Measurements from ENCODE around the gene COL4A6.
A peak's percentile ranks its signal among the peaks of the same experiment; 100 is the strongest.

The COL4A6 gene

DNA sequence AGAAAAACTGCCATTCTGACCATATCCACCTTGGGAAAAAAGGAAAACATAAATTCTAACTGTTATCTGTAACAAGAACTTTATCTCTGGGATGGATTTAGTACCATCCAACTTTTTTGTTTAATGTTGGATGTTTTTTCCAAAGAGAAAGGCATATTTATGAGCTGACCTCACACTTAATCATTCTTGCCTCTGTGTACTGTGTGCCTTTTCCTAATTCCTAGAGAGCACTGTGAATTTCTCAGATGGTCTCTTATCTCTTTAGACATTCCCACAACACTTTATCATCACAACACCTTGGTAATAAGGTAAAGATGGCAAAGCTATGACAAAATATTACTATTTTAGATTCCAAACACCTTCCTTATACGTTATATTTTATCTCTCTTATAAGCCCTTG lies 126.2 kb downstream of the COL4A6 start:
- peak in 1 of 2 donors; percentile 24 for DNase-seq (ENCODE audit: low read depth in 2 of 2)
- TF ChIP-seq, protein P1, sequence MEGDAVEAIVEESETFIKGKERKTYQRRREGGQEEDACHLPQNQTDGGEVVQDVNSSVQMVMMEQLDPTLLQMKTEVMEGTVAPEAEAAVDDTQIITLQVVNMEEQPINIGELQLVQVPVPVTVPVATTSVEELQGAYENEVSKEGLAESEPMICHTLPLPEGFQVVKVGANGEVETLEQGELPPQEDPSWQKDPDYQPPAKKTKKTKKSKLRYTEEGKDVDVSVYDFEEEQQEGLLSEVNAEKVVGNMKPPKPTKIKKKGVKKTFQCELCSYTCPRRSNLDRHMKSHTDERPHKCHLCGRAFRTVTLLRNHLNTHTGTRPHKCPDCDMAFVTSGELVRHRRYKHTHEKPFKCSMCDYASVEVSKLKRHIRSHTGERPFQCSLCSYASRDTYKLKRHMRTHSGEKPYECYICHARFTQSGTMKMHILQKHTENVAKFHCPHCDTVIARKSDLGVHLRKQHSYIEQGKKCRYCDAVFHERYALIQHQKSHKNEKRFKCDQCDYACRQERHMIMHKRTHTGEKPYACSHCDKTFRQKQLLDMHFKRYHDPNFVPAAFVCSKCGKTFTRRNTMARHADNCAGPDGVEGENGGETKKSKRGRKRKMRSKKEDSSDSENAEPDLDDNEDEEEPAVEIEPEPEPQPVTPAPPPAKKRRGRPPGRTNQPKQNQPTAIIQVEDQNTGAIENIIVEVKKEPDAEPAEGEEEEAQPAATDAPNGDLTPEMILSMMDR (IDR thresholded peaks at IDR 0.05; ENCODE audit: low read depth, low read length), result no peak
- H3K4me3 ChIP-seq (replicated peaks in 1 of 2; ENCODE audit: low read depth in 2 of 2, low read length in 2 of 2), result no peak overlapping the region

DNA sequence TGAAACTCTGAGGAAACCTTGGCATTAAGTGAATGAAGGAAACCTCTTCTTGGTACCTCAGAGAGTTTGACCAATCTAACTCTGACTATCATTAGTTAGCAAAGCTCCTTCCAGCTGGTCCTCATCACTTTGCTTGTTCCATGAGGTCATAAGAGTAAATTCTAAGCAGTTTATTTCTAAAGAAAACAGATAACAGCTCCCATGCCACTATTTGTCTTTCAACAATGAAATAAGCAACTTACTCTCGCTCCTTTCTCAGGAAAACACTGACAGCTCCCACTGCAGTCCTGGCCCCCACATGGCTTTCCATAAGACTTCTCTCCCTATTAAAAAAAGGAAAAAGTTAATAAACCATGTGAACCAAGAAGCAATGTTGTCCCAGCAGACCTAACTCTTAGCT lies 127.7 kb downstream of the COL4A6 start:
- TF ChIP-seq, protein P1 (IDR thresholded peaks at IDR 0.05; ENCODE audit: low read depth, low read length), result no peak
- peak; percentile 6 to 44 for DNase-seq (ENCODE audit: low read depth in 2 of 2)
- no peak overlapping the region for H3K4me3 ChIP-seq (replicated peaks in 1 of 2; ENCODE audit: low read depth in 2 of 2, low read length in 2 of 2)

DNA sequence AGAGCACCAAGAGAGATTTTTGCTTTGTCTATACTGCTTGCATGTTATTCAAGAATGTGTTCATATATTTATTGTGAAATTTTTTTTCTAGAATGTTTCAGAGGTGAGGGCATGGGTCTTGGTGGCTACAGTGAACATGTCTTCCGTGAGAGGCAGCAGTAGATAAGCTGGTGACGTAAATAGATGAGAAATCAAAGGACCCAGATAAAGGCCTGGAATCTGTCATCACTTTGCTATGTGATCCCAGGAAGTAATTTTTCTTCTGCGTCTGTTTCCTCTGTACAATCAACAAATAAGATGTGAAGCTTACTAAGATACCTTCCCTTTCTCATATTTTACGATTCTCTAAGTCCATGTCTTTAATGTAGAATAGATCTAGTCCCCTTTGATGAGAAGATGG lies 129.1 kb downstream of the COL4A6 start:
- H3K4me3 ChIP-seq (replicated peaks in 1 of 2; ENCODE audit: low read depth in 2 of 2, low read length in 2 of 2), result no peak overlapping the region
- TF ChIP-seq, protein P1 (IDR thresholded peaks at IDR 0.05; ENCODE audit: low read depth, low read length), result no peak
- peak; percentile 72 to 83 for DNase-seq (ENCODE audit: low read depth in 2 of 2)

DNA sequence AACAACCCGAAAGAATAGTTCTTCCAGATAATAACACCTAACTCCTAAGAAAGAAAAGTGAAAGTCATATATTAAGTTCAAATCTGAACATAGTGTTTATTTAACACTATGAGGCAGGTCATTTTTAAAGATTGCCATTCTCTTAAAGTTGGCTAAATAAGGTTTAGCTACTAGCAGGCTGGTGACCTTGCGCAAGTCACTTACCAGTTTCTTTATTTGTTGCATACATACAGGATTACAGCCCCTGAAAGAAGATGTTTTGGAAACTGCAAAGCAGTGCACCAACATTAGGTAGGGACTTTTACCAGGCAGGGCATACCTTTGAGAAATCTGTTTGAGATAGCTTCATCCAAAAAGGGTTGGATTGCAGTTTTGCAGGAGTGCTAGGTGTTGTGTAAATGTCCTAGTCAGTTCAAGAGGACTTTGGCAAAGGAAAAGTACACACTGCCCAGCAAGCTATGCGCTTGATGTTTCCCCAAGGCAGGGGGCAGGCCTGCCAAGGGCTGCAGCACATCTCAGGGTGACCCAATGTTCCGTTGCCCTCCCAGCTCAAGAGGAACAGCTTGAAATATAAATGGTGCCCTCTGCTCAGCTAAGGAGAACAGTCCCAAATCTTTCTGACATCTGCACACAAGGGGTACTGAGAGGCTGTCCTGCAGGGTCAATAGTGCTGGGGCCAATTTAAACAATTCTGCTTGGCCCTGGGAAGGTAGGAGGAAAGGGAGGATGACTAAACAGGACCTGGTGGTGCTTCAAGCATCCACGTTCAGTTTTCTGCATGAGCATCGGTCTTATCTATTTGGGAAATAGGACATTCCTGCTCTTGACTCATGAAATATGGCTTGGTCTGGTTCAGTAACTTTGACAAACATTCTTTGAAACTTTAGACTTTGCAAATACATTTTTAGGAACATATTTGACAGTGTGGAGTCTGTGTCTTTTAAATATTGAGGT lies 130.8 kb downstream of the COL4A6 start:
- peak; percentile 34 to 48 for DNase-seq (ENCODE audit: low read depth in 2 of 2)
- TF ChIP-seq, protein P1 (IDR thresholded peaks at IDR 0.05; ENCODE audit: low read depth, low read length), result no peak
- no peak overlapping the region for H3K4me3 ChIP-seq (replicated peaks in 1 of 2; ENCODE audit: low read depth in 2 of 2, low read length in 2 of 2)

DNA sequence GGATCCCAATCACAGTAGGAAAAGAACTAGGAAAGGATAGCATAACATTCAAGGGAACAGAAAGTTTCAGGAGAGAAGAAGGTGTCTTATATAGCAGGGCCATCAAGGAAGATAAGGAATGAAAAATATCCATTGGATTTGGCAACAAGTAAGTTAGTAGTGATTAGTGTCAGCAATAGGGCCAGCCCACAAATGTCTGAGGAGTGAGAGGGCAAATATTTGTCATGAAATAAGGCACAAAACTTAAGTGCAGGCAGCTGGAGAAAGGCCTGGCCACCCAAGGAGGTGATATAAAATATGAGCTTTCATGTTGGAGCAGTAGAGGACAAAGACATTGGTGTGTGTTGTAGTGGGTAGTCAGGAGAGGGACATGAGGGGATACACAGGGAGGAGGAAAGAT lies 132.1 kb downstream of the COL4A6 start:
- no peak overlapping the region for H3K4me3 ChIP-seq (replicated peaks in 1 of 2; ENCODE audit: low read depth in 2 of 2, low read length in 2 of 2)
- TF ChIP-seq, protein P1 (IDR thresholded peaks at IDR 0.05; ENCODE audit: low read depth, low read length), result no peak
- peak in 1 of 2 donors; percentile 18 for DNase-seq (ENCODE audit: low read depth in 2 of 2)

DNA sequence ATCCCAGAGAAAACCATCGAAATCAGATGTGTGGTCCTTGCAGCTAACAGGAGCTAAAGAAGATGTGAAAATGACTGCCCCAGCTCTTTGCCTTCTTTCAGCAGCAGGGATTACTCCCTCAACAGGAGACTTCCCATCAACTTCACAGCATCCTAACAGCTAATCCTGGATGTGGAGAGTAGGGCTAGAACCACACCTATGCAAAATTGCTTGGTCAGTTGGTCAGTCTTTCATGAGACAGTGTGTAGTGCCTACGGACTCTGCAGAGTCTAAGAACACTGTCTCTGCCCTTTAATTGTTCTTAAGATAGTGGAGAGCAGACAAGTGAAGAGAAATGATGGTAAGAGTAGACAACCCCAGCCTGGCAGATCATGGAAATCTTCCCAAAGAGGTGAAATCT lies 133.5 kb downstream of the COL4A6 start:
- no peak overlapping the region for H3K4me3 ChIP-seq (replicated peaks in 1 of 2; ENCODE audit: low read depth in 2 of 2, low read length in 2 of 2)
- DNase-seq (ENCODE audit: low read depth in 2 of 2), result no peak
- TF ChIP-seq, protein P1 (IDR thresholded peaks at IDR 0.05; ENCODE audit: low read depth, low read length), result no peak

All from cardiac fibroblast (primary cell).